ENCODE data around the gene NSG1.

Gene NSG1

DNA sequence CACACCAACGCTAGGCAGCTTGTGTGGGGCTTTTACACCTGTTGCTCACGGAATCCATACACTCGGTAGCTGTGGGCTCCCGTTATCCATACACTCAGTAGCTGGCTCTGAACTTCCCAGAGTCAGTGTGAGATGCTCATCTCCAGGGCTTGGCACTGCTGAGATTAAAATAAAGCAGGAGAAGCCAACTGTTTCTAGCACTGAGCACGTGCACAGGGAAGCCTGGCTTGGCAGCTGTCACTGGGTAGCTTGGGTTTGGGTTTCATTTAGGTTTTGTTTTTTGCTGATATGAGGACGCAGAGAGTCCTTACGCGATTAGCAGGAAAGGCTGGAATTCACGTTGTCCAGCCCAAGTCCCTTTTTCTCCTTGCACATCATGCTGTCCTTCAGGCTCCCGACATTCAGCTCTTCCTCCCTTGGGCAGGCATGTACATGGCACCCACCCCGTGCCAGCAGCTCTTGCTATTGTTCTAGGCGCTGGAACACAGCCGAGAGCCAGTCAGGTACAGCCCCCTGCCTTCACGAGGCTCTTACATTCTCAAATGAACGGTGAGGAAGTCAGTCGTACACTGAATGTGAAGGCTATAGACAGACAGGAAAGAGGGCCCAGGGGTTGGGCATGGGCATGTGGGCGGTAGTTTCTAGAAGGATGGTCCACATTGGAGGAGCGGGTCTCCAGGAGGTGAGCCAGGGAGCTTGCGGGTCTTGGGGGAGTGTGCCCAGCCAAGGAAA, 25.9 kb downstream of the NSG1 start:
- TF ChIP-seq, protein P1, sequence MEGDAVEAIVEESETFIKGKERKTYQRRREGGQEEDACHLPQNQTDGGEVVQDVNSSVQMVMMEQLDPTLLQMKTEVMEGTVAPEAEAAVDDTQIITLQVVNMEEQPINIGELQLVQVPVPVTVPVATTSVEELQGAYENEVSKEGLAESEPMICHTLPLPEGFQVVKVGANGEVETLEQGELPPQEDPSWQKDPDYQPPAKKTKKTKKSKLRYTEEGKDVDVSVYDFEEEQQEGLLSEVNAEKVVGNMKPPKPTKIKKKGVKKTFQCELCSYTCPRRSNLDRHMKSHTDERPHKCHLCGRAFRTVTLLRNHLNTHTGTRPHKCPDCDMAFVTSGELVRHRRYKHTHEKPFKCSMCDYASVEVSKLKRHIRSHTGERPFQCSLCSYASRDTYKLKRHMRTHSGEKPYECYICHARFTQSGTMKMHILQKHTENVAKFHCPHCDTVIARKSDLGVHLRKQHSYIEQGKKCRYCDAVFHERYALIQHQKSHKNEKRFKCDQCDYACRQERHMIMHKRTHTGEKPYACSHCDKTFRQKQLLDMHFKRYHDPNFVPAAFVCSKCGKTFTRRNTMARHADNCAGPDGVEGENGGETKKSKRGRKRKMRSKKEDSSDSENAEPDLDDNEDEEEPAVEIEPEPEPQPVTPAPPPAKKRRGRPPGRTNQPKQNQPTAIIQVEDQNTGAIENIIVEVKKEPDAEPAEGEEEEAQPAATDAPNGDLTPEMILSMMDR (IDR thresholded peaks at IDR 0.05; ENCODE audit: low read depth, low read length), result no peak
- H3K4me3 ChIP-seq (ENCODE audit: low read depth, low read length), result no peak overlapping the region

DNA sequence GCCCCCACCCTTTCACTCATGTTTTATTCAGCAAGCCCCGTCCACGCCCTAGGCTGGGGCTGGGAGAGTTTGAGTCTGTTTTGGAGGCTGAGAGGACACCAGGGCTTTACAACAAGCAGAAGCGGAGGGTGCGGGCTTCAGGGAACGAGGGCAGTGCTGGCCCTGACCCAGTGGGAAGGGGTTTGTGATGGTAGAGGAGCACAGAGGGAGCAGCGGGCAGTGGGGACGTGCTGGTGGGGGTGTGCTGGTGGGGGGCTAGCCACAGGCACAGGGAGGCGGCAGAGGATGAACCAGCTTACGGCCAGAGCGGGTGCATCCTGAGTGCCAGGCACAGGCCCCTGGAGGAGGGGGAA, 26.4 kb downstream of the NSG1 start:
- H3K4me3 ChIP-seq (ENCODE audit: low read depth, low read length), result no peak overlapping the region
- TF ChIP-seq, protein P1 (IDR thresholded peaks at IDR 0.05; ENCODE audit: low read depth, low read length), result no peak

DNA sequence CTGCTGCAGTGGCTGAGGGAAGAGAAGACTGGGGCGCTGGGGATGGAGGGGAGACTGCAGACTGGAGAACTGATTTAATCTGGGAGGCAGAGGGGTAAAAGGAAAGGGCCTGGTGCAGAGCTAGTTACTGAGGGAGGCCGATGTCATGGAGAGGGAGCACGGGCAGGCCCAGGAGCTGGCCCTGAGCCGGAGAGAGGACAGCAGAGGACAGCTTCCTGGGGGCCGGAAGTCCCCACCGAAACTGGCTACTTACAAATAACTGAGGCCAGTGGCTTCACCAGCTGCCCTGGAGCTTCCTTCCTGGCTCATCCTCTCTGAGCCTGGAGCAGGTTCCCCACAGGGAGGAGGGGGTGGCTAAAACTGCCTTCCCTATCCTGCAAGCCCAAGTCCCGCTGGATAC, 26.9 kb downstream of the NSG1 start:
- H3K4me3 ChIP-seq (ENCODE audit: low read depth, low read length), result no peak overlapping the region
- TF ChIP-seq, protein P1 (IDR thresholded peaks at IDR 0.05; ENCODE audit: low read depth, low read length), result no peak

DNA sequence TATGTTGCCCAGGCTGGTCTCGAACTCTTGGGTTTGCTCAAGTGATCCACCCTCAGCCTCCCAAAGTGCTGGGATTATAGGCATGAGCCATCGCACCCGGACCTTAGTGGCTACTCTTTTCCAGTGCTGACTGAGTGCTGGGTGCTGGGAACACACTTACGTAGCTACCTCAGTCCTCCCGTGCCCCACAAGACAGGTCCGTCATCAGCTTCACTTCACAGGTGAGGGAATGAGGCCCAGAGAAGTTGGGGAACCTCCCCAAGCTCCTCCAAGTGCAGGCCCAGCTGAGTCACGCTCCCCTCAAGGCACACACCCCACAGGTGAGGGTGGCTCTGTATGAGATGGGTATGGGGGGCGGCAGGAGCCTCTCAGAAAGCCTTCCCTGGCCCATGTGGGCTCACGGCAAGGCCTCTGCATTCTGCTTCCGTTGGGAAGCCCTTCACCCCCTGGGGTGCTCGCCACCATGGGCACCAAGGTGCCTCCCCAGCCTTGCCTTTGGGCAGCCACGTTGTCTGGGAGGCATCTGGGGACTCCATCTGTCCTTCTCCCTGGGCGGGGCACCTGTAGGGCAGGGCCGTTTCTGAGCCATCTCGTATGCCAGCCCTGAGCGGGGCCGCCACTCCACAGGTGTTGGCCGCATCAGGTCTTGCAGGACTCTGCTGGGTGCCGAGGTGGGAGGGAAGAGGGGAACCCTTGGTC, 28.4 kb downstream of the NSG1 start:
- no peak overlapping the region for H3K4me3 ChIP-seq (ENCODE audit: low read depth, low read length)
- TF ChIP-seq, protein P1 (IDR thresholded peaks at IDR 0.05; ENCODE audit: low read depth, low read length), result no peak

DNA sequence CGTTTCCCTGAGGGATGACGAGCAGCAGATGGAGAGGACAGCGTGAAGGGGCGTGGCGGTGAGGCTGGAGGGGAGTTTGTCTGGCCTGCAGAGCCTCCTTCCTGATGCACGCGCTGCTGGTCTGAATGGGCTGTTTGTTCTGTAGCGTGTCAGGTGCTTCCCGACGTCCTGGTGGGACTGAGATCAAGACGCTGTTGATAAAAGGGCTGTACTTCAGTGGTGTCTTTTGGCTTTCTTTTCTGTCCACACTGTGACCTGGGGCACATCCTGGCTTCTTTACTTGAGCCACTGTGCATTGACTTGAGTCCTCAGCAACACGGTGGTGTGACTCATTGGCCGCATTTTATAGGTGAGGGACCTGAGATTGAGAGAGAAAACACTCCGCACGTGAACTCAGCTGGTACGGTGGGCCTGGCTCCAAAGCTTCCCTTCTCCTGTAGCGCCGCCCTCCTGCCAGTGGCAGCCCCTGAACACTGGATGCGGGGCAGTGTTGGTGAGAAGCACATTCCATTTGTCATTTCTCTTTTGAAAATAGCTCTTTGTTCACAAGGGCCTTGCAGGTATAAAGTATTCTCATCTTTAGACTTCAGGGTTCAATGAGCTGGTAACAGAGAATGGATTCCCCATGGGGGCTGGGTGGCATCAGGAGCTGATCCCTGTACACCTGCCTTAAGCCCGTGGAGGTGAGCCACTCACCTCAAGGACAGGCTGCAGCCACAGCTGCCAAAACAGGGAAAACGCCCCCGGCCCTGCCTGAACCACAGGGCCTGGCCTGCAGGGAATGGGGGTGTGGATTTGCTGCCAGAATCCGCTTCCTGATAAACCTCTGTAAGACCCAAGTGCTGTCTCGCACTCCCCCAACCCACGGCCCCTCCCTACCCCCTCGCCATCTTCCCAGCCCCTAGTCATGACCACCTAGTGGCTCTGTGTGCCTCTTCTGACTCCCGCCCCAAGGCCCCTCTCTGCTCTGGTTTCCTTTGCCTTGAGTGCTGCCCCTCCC, 29.2 kb downstream of the NSG1 start:
- TF ChIP-seq, protein P1 (IDR thresholded peaks at IDR 0.05; ENCODE audit: low read depth, low read length), result no peak

DNA sequence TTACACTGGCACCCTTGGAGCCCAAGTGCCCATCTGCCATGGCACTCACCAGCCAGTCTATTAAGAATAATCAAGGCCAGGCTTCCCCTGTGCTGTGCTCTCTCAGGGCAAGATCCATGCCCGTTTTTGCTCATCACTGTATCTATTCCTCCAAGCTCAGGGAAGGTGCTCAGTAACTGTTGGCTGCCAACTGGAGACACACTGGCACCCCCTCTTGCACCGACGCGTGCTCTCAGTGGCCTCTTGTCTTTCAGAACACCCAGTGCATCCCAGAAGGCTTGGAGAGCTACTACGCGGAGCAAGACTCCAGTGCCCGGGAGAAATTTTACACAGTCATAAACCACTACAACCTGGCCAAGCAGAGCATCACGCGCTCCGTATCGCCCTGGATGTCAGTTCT, 30.1 kb downstream of the NSG1 start:
- TF ChIP-seq, protein P1 (IDR thresholded peaks at IDR 0.05; ENCODE audit: low read depth, low read length), result no peak

More for the DNA sequence above, 29.2 kb downstream of the NSG1 start:
- H3K4me3 ChIP-seq (ENCODE audit: low read depth, low read length), result no peak overlapping the region

More for the DNA sequence above, 30.1 kb downstream of the NSG1 start:
- H3K4me3 ChIP-seq (ENCODE audit: low read depth, low read length), result no peak overlapping the region

Measured in WI38 (cell line).